AG09309 (cell line): Measurements from ENCODE around the gene DENND1C.

Experiments
- DNase-seq: peaks from one replicate; pipeline ENCODE4 v3.0.0-alpha.2; 2010; ENCODE audit warnings: low read depth
- H3K4me3 ChIP-seq: 2 replicates; pipeline ENCODE4 v1.5.1; 2011; ENCODE audit warnings: mild to moderate bottlenecking, low read depth, low read length, moderate library complexity; ENCODE audit not compliant: control insufficient read depth
- CTCF ChIP-seq: IDR thresholded peaks from 2 replicates; pipeline ENCODE4 v1.5.1; 2011; ENCODE audit warnings: mild to moderate bottlenecking, low read depth, low read length, inconsistent platforms; ENCODE audit not compliant: insufficient read depth, control insufficient read depth; ENCODE audit errors: missing control alignments

The DENND1C gene

GRCh38 chr19:6484230-6484629 is 2.6 kb upstream of the DENND1C start:
- no peak overlapping the region for H3K4me3 ChIP-seq
- TF ChIP-seq CTCF = no peak
- DNase-seq = no peak

GRCh38 chr19:6483235-6483634 is 1.6 kb upstream of the DENND1C start:
- no peak for DNase-seq
- no peak overlapping the region for H3K4me3 ChIP-seq
- no peak for TF ChIP-seq CTCF

GRCh38 chr19:6482343-6482686 is 728 bp upstream of the DENND1C start:
- no peak for DNase-seq
- TF ChIP-seq CTCF = no peak
- no peak overlapping the region for H3K4me3 ChIP-seq

- no peak overlapping the region for H3K4me3 ChIP-seq
- DNase-seq = no peak
- no peak for TF ChIP-seq CTCF
Measured at GRCh38 chr19:6480848-6481415, 655 bp downstream of the DENND1C start.

- TF ChIP-seq CTCF = no peak
- H3K4me3 ChIP-seq = no peak overlapping the region
Measured at GRCh38 chr19:6479836-6480398, 1.7 kb downstream of the DENND1C start.

GRCh38 chr19:6478815-6479214 is 2.8 kb downstream of the DENND1C start:
- H3K4me3 ChIP-seq = no peak overlapping the region
- no peak for DNase-seq
- no peak for TF ChIP-seq CTCF

More at GRCh38 chr19:6479836-6480398, 1.7 kb downstream of the DENND1C start:
- DNase-seq = no peak
